ENCODE data around the gene TMEM201.

The TMEM201 gene

DNA sequence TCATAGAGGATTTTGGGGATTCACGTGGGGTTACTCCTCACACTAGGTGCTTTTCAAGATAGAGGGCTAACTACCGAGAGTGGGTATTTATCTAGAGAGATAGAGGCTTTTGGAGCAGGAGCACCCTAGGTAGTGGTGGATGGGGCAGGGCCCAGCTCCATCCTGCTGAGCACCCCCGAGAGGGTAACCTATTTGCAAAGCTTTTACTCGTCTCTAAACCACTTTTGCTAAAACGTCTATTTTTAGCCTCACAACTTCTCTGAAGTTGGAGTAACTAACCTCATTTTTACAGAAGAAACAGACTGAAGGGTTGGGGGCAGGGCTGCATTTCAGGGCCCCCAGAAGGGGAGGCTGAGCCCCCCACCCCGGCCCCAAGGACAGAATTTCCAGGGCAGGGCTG is 50.5 kb downstream of the TMEM201 start:
- Mint-ChIP-seq H3K4me1 (peaks cover 73% of the 10 kb centered on the region), H3K4me3 (peak overlapping the region; percentile 13), H3K9me3 (peaks cover 3% of the 10 kb centered on the region), H3K27me3 (no peaks in the 10 kb centered on the region), H3K27ac (peak overlapping the region; percentile 55), H3K36me3 (ENCODE audit: low read depth) (peaks cover 54% of the 10 kb centered on the region)
- ATAC-seq: no peak
- no peak for DNase-seq

DNA sequence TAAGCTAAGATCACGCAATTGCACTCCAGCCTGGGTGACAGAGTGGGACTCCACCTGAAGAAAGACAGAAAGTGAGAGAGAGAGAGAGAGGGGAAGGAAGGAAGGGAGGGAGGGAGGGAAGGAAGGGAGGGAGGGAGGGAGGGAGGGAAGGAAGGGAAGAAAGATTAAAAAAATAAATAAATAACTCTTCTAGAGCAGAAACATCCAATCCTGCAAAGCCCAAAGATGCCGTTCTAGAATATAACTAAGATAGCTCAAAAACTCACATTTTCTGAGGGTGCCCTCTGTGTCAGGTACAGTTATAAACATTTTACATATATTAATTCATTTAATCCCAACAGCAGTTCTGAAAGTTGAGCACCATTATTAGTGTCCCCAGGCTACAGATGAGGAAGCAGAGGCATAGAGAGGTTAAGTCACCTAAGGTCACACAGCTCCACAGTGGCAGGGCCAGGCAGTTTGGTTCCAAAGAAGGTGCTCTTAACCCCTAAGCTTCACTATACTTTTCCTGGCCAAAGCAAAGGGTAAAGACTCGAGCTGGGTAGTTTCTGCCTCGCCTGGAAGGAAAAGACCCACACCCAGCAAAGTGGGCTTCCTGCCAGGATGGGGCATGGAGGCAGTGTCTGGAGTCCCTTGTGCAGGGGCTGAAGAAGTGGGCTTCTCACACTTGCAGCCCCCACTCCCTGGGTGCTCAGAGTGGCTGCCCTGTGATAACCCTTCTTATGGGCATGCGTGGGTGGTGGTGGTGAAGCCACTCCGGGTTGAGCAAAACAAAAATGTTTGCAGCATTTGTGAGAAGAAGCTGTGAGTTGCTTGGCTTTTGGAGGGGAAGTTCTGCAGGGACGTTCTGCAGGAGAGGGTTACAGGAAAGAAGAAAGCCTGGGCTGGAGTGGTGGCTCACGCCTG is 54.9 kb downstream of the TMEM201 start:
- Mint-ChIP-seq H3K4me3 (peak overlapping the region; percentile 38), H3K27me3 (no peaks in the 10 kb centered on the region), H3K4me1 (peaks cover 76% of the 10 kb centered on the region), H3K36me3 (ENCODE audit: low read depth) (peaks cover 24% of the 10 kb centered on the region), H3K27ac (peak overlapping the region; percentile 77), H3K9me3 (no peaks in the 10 kb centered on the region)
- DNase-seq: peak; percentile 43
- peak; percentile 70 for ATAC-seq

DNA sequence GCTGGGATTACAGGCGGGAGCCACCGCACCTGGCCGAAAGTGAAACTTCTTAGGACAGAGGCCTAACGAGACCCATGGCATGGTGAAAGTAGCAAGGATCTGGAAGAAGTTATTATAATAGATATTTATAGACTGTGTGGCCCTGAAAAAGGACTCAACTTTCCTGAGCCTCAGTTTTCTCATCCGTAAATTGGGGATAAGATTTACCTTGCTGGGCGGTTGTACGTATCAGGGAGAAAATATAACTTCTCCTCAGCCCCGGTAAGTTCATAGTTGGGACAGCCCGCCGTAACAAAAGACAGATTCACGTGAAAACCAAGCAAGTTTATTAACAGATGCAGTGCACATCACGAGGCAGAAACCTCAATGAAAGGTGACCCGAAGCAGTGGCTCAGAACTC is 57.3 kb downstream of the TMEM201 start:
- H3K36me3 Mint-ChIP-seq (ENCODE audit: low read depth): peaks cover 13% of the 10 kb centered on the region
- no peaks in the 10 kb centered on the region for H3K27me3 Mint-ChIP-seq
- H3K4me3 Mint-ChIP-seq: no peak overlapping the region
- DNase-seq: no peak
- peaks cover 64% of the 10 kb centered on the region for H3K4me1 Mint-ChIP-seq
- H3K9me3 Mint-ChIP-seq: no peaks in the 10 kb centered on the region
- ATAC-seq: no peak
- no peak overlapping the region for H3K27ac Mint-ChIP-seq

DNA sequence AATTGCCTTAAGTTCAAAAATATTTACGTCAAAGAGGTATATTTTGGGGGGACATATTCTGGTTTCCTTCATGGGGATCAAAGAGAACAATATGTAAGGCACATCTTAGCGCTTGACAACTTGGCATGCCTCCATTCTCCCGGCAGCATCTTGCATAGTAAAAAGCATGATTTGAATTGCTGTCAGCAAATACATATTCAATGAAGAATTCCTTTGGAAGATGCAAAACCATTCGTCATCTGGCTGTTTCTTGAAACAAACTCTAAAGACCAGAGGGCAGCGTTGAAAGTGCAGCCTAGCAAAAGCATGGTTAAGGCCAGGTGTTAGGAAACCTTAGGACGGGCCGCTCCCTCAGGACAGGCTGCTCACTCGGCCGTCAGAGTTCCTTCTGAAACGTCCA is 59.5 kb downstream of the TMEM201 start:
- ATAC-seq: no peak
- H3K36me3 Mint-ChIP-seq (ENCODE audit: low read depth): peaks cover 5% of the 10 kb centered on the region
- no peak overlapping the region for H3K4me3 Mint-ChIP-seq
- peaks cover 56% of the 10 kb centered on the region for H3K4me1 Mint-ChIP-seq
- H3K27ac Mint-ChIP-seq: no peak overlapping the region
- no peaks in the 10 kb centered on the region for H3K27me3 Mint-ChIP-seq
- no peaks in the 10 kb centered on the region for H3K9me3 Mint-ChIP-seq
- DNase-seq: no peak

DNA sequence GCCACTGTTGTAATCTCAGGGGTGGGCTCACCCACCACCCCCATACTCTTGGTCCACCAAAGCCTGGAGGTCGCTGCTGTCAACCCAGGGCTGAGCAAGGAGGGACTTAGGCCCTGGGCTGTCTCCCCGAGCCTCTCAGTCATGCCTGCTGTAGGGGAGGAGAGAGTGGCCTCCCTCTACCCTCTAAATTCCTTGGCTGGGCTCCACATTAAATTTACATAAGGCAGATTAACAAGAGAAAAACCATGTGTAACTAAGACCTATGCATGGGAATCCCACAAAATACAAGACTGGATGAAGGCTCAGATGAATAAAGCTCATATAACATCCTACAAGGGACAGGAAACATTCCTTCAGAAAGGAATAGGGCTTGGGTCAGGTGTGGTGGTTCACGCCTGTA is 61.1 kb downstream of the TMEM201 start:
- no peaks in the 10 kb centered on the region for H3K9me3 Mint-ChIP-seq
- H3K4me3 Mint-ChIP-seq: no peak overlapping the region
- ATAC-seq (no peak), DNase-seq (no peak)
- H3K27ac Mint-ChIP-seq: no peak overlapping the region
- H3K4me1 Mint-ChIP-seq: peaks cover 57% of the 10 kb centered on the region
- H3K27me3 Mint-ChIP-seq: no peaks in the 10 kb centered on the region
- H3K36me3 Mint-ChIP-seq (ENCODE audit: low read depth): peaks cover 14% of the 10 kb centered on the region

DNA sequence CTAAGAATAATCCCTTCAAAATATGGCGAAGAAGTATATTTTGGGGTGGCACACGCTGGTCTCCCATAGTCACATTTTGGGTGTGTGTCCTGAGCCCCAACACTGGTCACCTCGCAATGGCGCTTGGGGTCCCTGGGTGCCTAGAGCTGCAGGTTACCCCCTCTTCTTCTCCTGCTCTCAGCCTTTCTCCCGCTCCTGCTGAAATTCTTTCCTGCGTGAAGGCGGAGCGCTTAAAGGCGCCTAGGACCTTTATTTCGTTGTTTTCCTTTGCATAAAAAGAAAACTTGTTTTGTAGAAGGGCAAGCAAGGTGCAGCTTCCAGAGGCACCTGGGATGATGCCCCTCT is 62.5 kb downstream of the TMEM201 start:
- Mint-ChIP-seq H3K4me3 (peak overlapping the region; percentile 90), H3K4me1 (peaks cover 59% of the 10 kb centered on the region), H3K9me3 (no peaks in the 10 kb centered on the region), H3K36me3 (ENCODE audit: low read depth) (peaks cover 18% of the 10 kb centered on the region), H3K27me3 (no peaks in the 10 kb centered on the region), H3K27ac (peak overlapping the region; percentile 93)
- ATAC-seq (no peak), DNase-seq (no peak)

DNA sequence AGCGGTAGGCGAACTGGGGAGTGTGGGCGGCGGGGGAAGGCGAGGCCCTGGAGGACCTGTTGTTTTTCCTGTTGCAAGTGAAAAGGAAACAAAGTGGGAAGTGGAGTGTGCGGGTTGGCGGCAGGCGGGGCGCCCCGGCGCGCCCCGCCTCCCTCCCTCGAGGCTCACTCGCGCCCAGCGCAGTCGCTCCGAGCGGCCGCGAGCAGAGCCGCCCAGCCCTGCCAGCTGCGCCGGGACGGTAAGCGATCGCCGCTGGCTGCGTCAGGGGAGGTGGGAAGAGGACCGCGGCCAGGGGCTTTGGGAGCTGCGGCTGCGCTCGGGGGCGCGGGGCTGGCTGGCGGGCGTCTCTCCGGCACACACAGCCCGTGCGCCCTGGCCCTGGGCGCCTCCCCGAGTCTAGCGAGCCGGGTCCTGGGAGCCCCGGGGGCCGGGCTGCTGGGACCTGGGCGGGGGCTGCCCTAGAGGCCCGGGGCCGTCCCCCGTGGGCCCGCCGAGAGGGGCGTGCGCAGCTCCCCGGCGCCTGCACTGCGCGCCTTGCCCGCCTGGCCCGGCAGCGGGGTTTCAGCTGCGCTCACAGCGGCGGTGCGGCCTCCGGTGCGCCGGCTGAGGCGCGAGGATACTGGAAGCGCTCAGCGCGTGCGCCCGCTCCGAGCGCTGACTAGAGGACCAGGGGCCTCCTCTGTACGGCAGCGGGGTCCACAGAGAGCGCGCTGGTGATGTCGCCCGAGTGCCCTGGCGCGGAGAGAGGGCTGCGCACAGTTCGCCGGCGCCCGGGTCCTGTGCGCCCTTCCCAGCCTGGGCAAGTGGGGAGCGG is 63.1 kb downstream of the TMEM201 start, which contains the start of gene PIK3CD:
Gene PIK3CD (plus strand): TSS at position 167 of the 814 bp plus-strand sequence. CDS start 58,725 bp downstream, outside the sequence.
- no peaks in the 10 kb centered on the region for H3K27me3 Mint-ChIP-seq
- peak within 1 kb of the TSS; percentile 90 for H3K4me3 Mint-ChIP-seq
- H3K36me3 Mint-ChIP-seq (ENCODE audit: low read depth): peaks cover 16% of the 10 kb centered on the region
- ATAC-seq (peak; percentile 38), DNase-seq (peak; percentile 56)
- H3K9me3 Mint-ChIP-seq: no peaks in the 10 kb centered on the region
- H3K4me1 Mint-ChIP-seq: peaks cover 62% of the 10 kb centered on the region
- H3K27ac Mint-ChIP-seq: peak within 1 kb of the TSS; percentile 99

DNA sequence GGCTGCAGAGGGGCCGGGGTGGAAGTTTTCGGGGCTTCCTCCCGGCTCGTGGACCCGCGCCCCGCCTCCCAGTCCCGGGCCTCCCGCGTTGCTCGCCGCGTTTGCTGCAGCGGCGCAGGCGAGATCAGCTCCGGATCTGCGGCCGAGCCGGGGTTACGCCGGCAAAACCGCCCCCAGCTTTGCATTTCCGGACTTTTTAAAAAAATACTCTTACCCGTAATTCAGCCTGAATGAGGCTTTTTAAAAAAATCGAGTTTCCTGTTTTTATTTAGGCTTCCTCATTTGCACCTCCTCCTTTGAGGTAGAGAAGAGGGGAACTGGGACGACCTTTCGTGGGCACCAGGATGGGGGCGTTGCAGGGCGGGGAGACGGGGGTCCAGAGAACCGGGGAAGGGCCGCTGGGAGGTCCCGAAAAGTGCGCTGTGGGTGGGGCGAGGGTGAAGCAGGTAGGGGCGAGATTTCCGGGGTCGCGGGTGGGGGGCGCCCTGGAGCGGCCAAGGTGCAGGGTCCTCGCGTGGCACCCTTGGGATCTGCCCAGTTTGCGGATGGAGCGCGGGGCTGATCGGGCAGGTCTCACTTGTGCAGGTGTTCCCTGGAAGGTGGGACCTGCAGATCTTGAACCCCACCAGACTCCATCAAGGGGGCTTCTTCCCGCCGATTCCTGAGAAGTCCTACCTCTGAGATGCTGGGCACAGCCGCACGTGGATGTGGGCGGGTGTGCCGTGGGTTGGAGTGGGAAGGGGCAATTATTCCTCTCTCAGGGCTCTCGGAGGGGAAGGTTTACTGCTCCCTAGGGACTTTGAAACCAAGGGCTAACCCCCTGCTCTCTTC is 63.9 kb downstream of the TMEM201 start:
- Mint-ChIP-seq H3K36me3 (ENCODE audit: low read depth) (peaks cover 16% of the 10 kb centered on the region), H3K4me3 (peak overlapping the region; percentile 89), H3K4me1 (peaks cover 68% of the 10 kb centered on the region), H3K27me3 (no peaks in the 10 kb centered on the region), H3K27ac (peak overlapping the region; percentile 99), H3K9me3 (no peaks in the 10 kb centered on the region)
- ATAC-seq (no peak), DNase-seq (peak; percentile 64)

DNA sequence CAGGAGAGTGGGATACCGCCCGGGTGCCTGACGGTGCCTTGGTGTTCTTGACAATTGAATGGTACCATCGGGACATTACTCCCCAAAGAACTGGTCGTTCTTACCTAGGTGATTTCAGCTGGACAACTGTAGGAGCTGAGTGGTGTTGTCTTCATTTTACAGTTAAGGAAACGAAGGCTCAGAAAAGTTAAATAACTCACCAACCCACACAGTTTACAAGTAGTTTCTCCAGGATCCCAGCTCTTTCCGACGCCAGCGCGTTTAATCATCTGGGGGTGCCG is 64.4 kb downstream of the TMEM201 start:
- H3K36me3 Mint-ChIP-seq (ENCODE audit: low read depth): peaks cover 16% of the 10 kb centered on the region
- no peaks in the 10 kb centered on the region for H3K9me3 Mint-ChIP-seq
- ATAC-seq: no peak

DNA sequence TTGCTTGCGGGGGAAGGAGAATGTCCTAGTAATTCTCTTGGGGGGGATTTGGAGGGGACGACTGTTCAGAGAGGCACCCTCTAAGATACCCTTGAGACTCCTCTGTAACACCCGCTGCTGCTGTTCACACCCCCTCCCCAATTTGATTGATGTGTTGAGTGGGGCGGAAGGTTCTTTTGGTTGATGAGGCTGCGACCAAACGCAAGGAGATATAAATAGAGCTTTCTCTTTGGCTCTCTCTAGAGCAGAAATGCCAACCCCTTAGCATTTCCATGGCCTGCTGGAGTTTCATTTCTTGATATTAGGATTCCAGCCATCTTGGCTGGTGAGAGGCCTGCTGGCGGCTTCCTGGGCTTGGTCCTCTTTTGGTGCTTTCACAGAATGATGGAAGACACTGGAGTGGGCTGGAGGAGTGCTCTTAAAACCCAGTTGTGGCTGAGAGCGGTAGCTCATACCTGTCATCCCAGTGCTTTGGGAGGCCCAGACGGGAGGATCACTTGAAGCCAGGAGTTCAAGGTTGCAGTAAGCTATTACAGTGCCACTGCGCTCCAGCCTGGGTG is 64.9 kb downstream of the TMEM201 start:
- peak; percentile 47 for DNase-seq
- H3K27me3 Mint-ChIP-seq: no peaks in the 10 kb centered on the region

More for the DNA sequence above, 64.4 kb downstream of the TMEM201 start:
- Mint-ChIP-seq H3K4me3 (peak overlapping the region; percentile 89), H3K4me1 (peaks cover 69% of the 10 kb centered on the region), H3K27me3 (no peaks in the 10 kb centered on the region), H3K27ac (peak overlapping the region; percentile 99)
- no peak for DNase-seq

DNA sequence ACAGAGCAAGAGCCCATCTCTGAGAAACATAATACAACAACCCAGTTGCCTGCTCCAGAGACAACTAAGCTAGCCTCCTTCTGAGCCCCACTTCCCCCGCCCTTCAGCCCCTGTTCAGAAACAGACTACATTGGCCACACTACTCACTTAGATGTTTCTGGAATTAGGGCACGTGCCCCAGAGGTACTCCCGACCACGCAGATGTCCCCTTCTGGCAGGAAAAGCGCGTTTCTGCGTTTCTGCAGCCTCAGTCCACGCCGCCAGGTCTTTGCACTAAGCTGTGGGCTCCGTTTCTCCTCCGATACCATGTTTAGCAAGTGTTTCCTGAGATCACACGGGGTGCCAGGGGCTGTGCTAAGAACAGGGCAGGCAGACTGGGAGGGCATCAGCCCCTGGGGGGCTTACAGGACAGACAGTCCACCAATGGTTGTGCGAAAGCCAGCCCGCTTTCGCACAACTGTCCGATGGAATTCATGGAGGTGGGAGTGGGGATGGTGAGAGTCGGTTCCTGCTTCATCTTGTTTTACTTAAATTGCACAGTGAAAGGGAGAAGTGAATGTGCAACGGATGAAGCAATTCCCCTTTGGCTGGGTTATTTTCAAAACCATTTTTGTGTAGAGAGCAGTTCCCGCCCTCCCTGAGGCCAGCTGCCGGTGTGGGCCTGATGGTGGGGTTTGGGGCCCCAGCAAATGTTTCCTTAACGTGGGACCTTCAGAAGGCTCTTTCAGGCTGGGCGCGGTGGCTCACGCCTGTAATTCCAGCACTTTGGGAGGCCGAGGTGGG is 65.5 kb downstream of the TMEM201 start:
- ATAC-seq (peak; percentile 4), DNase-seq (peak; percentile 61)
- Mint-ChIP-seq H3K27ac (peak overlapping the region; percentile 99), H3K36me3 (ENCODE audit: low read depth) (peaks cover 16% of the 10 kb centered on the region), H3K27me3 (no peaks in the 10 kb centered on the region), H3K4me1 (peaks cover 75% of the 10 kb centered on the region), H3K9me3 (no peaks in the 10 kb centered on the region), H3K4me3 (peak overlapping the region; percentile 89)

More for the DNA sequence above, 64.9 kb downstream of the TMEM201 start:
- H3K4me3 Mint-ChIP-seq: peak overlapping the region; percentile 89
- H3K36me3 Mint-ChIP-seq (ENCODE audit: low read depth): peaks cover 16% of the 10 kb centered on the region
- H3K9me3 Mint-ChIP-seq: no peaks in the 10 kb centered on the region
- ATAC-seq: peak; percentile 6
- H3K4me1 Mint-ChIP-seq: peaks cover 71% of the 10 kb centered on the region
- H3K27ac Mint-ChIP-seq: peak overlapping the region; percentile 99

DNA sequence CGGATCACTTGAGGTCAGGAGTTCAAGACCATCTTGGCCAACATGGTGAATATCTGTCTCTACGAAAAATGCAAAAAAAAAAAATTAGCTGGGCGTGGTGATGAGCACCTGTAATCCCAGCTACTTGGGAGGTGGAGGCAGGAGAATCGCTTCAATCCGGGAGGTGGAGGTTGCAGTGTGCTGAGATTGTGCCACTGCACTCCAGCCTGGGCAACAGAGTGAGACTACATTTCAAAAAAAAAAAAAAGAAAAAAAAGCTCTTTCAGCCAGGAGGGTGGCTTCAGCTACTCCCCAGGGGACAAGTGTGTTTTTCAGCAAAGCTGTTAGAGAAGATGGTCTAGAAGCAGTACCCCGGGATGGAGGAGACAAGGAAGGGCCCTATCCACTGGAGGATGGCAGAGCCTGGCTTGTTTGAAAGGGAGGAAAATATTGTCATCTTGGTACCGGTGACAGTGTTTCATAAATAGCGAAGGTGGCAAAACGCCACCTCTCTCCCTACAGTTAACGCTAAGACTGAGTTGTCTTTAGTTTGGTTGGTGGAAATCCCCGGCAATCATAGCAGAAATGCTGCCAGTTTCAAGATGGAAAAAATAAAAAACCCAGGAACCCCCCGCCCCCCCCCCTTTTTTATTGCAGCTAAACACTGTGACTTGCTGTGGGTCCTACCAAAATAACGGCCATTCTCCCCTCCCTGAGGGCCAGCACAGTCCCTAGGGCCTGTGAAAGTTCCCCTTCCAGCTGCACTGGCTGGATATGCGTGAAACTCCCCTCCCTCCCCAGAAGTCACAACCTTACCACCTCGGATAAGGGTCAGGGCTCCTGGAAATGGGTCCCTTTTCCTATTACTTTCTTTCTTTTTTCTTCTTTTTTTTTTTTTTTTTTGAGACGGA is 66.4 kb downstream of the TMEM201 start:
- no peaks in the 10 kb centered on the region for H3K27me3 Mint-ChIP-seq
- H3K4me3 Mint-ChIP-seq: peak overlapping the region; percentile 89
- H3K9me3 Mint-ChIP-seq: no peaks in the 10 kb centered on the region
- peak; percentile 51 for DNase-seq
- H3K36me3 Mint-ChIP-seq (ENCODE audit: low read depth): peaks cover 24% of the 10 kb centered on the region
- peak overlapping the region; percentile 99 for H3K27ac Mint-ChIP-seq
- H3K4me1 Mint-ChIP-seq: peaks cover 81% of the 10 kb centered on the region
- ATAC-seq: peak; percentile 47

DNA sequence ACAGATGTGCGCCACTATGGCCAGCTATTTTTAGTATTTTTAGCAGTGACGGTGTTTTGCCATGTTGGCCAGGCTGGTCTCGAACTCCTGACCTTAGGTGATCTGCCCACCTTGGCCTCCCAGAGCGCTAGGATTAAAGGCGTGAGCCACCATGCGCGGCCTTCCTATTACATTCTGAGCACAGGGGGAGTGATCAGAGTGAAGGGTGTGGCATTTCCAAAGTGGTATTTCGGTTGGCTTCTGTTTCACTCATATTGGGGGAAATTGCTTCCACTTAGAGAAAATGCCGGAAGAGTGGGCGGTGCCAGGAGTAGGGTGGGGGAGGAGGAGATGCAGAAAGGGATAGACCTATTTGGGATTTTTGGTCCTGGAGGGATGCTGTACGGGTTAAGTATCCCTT is 67.1 kb downstream of the TMEM201 start:
- Mint-ChIP-seq H3K36me3 (ENCODE audit: low read depth) (peaks cover 31% of the 10 kb centered on the region), H3K27me3 (no peaks in the 10 kb centered on the region), H3K9me3 (no peaks in the 10 kb centered on the region), H3K4me3 (peak overlapping the region; percentile 89), H3K27ac (peak overlapping the region; percentile 99), H3K4me1 (peaks cover 82% of the 10 kb centered on the region)
- DNase-seq (no peak), ATAC-seq (no peak)

Measured in activated naive CD8-positive, alpha-beta T cell treated with anti-CD3 and anti-CD28 coated beads, Interleukin-2, amount 50 U/mL, for 24 hours (primary cell).